Measurements from ENCODE around the gene ICA1.

Gene ICA1

GRCh38 chr7:8215648-8216333 is 46.2 kb downstream of the ICA1 start:
- no peak for DNase-seq (ENCODE audit: low read depth in 1 of 2, low spot score in 1 of 2)

GRCh38 chr7:8214244-8214824 is 47.6 kb downstream of the ICA1 start:
- in situ Hi-C loops (cut with HindIII; ENCODE audit: low pct_unique_long_range_greater_than_20kb, low sequenced_read_pairs): no loop called here
- DNase-seq (ENCODE audit: low read depth in 1 of 2, low spot score in 1 of 2): no peak
- TF ChIP-seq JUND (IDR thresholded peaks at IDR 0.05; ENCODE audit: low read depth): no peak

More at GRCh38 chr7:8215648-8216333, 46.2 kb downstream of the ICA1 start:
- TF ChIP-seq JUND (IDR thresholded peaks at IDR 0.05; ENCODE audit: low read depth): no peak
- in situ Hi-C loops (cut with HindIII; ENCODE audit: low pct_unique_long_range_greater_than_20kb, low sequenced_read_pairs): no loop called here

- DNase-seq (ENCODE audit: low read depth in 1 of 2, low spot score in 1 of 2): no peak
- in situ Hi-C loops (cut with HindIII; ENCODE audit: low pct_unique_long_range_greater_than_20kb, low sequenced_read_pairs): no loop called here
- no peak for TF ChIP-seq JUND (IDR thresholded peaks at IDR 0.05; ENCODE audit: low read depth)
These were observed 48.6 kb downstream of the ICA1 start for GRCh38 chr7:8213381-8213780.

- no peak for TF ChIP-seq JUND (IDR thresholded peaks at IDR 0.05; ENCODE audit: low read depth)
- in situ Hi-C loops (cut with HindIII; ENCODE audit: low pct_unique_long_range_greater_than_20kb, low sequenced_read_pairs): no loop called here
- no peak for DNase-seq (ENCODE audit: low read depth in 1 of 2, low spot score in 1 of 2)
These were observed 49.3 kb downstream of the ICA1 start for GRCh38 chr7:8212638-8213037.

- DNase-seq (ENCODE audit: low read depth in 1 of 2, low spot score in 1 of 2): no peak
- TF ChIP-seq JUND (IDR thresholded peaks at IDR 0.05; ENCODE audit: low read depth): no peak
- in situ Hi-C loops (cut with HindIII; ENCODE audit: low pct_unique_long_range_greater_than_20kb, low sequenced_read_pairs): no loop called here
These were observed 50.3 kb downstream of the ICA1 start for GRCh38 chr7:8211725-8212096.

GRCh38 chr7:8210845-8211724 is 50.9 kb downstream of the ICA1 start:
- in situ Hi-C loops (cut with HindIII; ENCODE audit: low pct_unique_long_range_greater_than_20kb, low sequenced_read_pairs): no loop called here
- DNase-seq (ENCODE audit: low read depth in 1 of 2, low spot score in 1 of 2): no peak
- no peak for TF ChIP-seq JUND (IDR thresholded peaks at IDR 0.05; ENCODE audit: low read depth)

GRCh38 chr7:8209353-8209752 is 52.6 kb downstream of the ICA1 start:
- no peak for DNase-seq (ENCODE audit: low read depth in 1 of 2, low spot score in 1 of 2)
- in situ Hi-C loops (cut with HindIII; ENCODE audit: low pct_unique_long_range_greater_than_20kb, low sequenced_read_pairs): no loop called here
- TF ChIP-seq JUND (IDR thresholded peaks at IDR 0.05; ENCODE audit: low read depth): no peak

- no peak for DNase-seq (ENCODE audit: low read depth in 1 of 2, low spot score in 1 of 2)
- no peak for TF ChIP-seq JUND (IDR thresholded peaks at IDR 0.05; ENCODE audit: low read depth)
- in situ Hi-C loops (cut with HindIII; ENCODE audit: low pct_unique_long_range_greater_than_20kb, low sequenced_read_pairs): no loop called here
These were observed 53.2 kb downstream of the ICA1 start for GRCh38 chr7:8208816-8209215.

GRCh38 chr7:8206956-8207355 is 55.0 kb downstream of the ICA1 start:
- in situ Hi-C loops (cut with HindIII; ENCODE audit: low pct_unique_long_range_greater_than_20kb, low sequenced_read_pairs): no loop called here
- TF ChIP-seq JUND (IDR thresholded peaks at IDR 0.05; ENCODE audit: low read depth): no peak
- DNase-seq (ENCODE audit: low read depth in 1 of 2, low spot score in 1 of 2): no peak

GRCh38 chr7:8205537-8205936 is 56.4 kb downstream of the ICA1 start:
- in situ Hi-C loops (cut with HindIII; ENCODE audit: low pct_unique_long_range_greater_than_20kb, low sequenced_read_pairs): no loop called here
- DNase-seq (ENCODE audit: low read depth in 1 of 2, low spot score in 1 of 2): no peak
- TF ChIP-seq JUND (IDR thresholded peaks at IDR 0.05; ENCODE audit: low read depth): no peak

GRCh38 chr7:8205031-8205387 is 57.0 kb downstream of the ICA1 start:
- no peak for DNase-seq (ENCODE audit: low read depth in 1 of 2, low spot score in 1 of 2)
- in situ Hi-C loops (cut with HindIII; ENCODE audit: low pct_unique_long_range_greater_than_20kb, low sequenced_read_pairs): no loop called here

GRCh38 chr7:8204339-8205030 is 57.5 kb downstream of the ICA1 start:
- in situ Hi-C loops (cut with HindIII; ENCODE audit: low pct_unique_long_range_greater_than_20kb, low sequenced_read_pairs): no loop called here
- TF ChIP-seq JUND (IDR thresholded peaks at IDR 0.05; ENCODE audit: low read depth): no peak
- no peak for DNase-seq (ENCODE audit: low read depth in 1 of 2, low spot score in 1 of 2)

More at GRCh38 chr7:8205031-8205387, 57.0 kb downstream of the ICA1 start:
- no peak for TF ChIP-seq JUND (IDR thresholded peaks at IDR 0.05; ENCODE audit: low read depth)
